ENCODE measurements around the gene GIPC3.

GRCh38 chr19:3537438-3538240 is 47.6 kb upstream of the GIPC3 start:
- TF ChIP-seq POLR2A (IDR thresholded peaks at IDR 0.05) (peak in 1 of 3 donors; percentile 14), CTCF (IDR thresholded peaks at IDR 0.05) (no peak)

Data from body of pancreas (tissue), 4 donors.